Activated T-helper 1 cell treated with Interleukin-2 at 50 U/mL for 16 hours (primary cell): Measurements from ENCODE around the gene NEK4.
A peak's percentile ranks its signal among the peaks of the same experiment; 100 is the strongest.
"Not testable (repeated sequence)": the region's sequence is repeated elsewhere in the genome, so short reads cannot be mapped to it uniquely, and the experiment has no call there.

Source experiments
- DNase-seq: peaks from one replicate; pipeline ENCODE4 v3.0.0-alpha.2; 2020; ENCODE audit warnings: low read depth

Gene NEK4

GRCh38 chr3:52731590-52731989, 39.1 kb downstream of the NEK4 start:
- no peak for DNase-seq

GRCh38 chr3:52730681-52731080, 40.1 kb downstream of the NEK4 start:
- DNase-seq, result no peak

GRCh38 chr3:52728753-52729152, 42.0 kb downstream of the NEK4 start:
- not testable (repeated sequence) for DNase-seq

- no peak for DNase-seq
Observed at GRCh38 chr3:52724511-52724910, 46.2 kb downstream of the NEK4 start.

- DNase-seq, result no peak
Observed at GRCh38 chr3:52723935-52724334, 46.8 kb downstream of the NEK4 start.

GRCh38 chr3:52722491-52722890, 48.2 kb downstream of the NEK4 start:
- no peak for DNase-seq

GRCh38 chr3:52721730-52722008, 49.1 kb downstream of the NEK4 start:
- DNase-seq, result no peak

GRCh38 chr3:52721002-52721729, 49.6 kb downstream of the NEK4 start:
- DNase-seq, result no peak

- DNase-seq, result no peak
Observed at GRCh38 chr3:52719618-52720017, 51.1 kb downstream of the NEK4 start.

GRCh38 chr3:52715714-52716305, 54.9 kb downstream of the NEK4 start:
- DNase-seq, result no peak

- no peak for DNase-seq
Observed at GRCh38 chr3:52714335-52715302, 56.1 kb downstream of the NEK4 start.

GRCh38 chr3:52712291-52713212, 58.2 kb downstream of the NEK4 start:
- DNase-seq, result no peak

- no peak for DNase-seq
Observed at GRCh38 chr3:52710512-52710911, 60.2 kb downstream of the NEK4 start.

GRCh38 chr3:52707585-52707984, 63.2 kb downstream of the NEK4 start:
- no peak for DNase-seq

GRCh38 chr3:52705688-52706686, 64.8 kb downstream of the NEK4 start, which contains the start of the genes GLT8D1 and SPCS1:
GLT8D1 (minus strand) TSS chr3:52705791; CDS start chr3:52700460, 5,331 bp downstream.
SPCS1 (plus strand) TSS chr3:52706106; CDS start chr3:52706247, 141 bp downstream.
- peak; percentile 78 for DNase-seq

- DNase-seq, result no peak
Observed at GRCh38 chr3:52705438-52705687, 65.4 kb downstream of the NEK4 start.

- no peak for DNase-seq
Observed at GRCh38 chr3:52704611-52705437, 65.9 kb downstream of the NEK4 start.

GRCh38 chr3:52703341-52703740, 67.4 kb downstream of the NEK4 start:
- no peak for DNase-seq

- no peak for DNase-seq
Observed at GRCh38 chr3:52697632-52697965, 73.1 kb downstream of the NEK4 start.
